Sigmoid colon (tissue), 4 donors: ENCODE results near the gene ATP5MG.

Experiments
- CTCF ChIP-seq, 4 experiments: fragments of 450-650 bp in 3 of 4; fragments of 200-600 bp in 1 of 4; IDR thresholded peaks; one replicate each; pipeline ENCODE4 v1.5.1; 2016 to 2019; ENCODE audit warnings: antibody characterized with exemption in 4 of 4, mild to moderate bottlenecking in 3 of 4, moderate library complexity in 2 of 4
- POLR2A ChIP-seq, 2 donors: fragments of 450-650 bp; IDR thresholded peaks; one replicate each; pipeline ENCODE4 v1.6.1; 2016; ENCODE audit warnings: antibody characterized with exemption in 2 of 2, mild to moderate bottlenecking in 2 of 2, moderate library complexity in 2 of 2
- POLR2AphosphoS5 ChIP-seq, 4 donors: sonication (generic); formaldehyde crosslinking; IDR thresholded peaks; one replicate each; pipeline ENCODE4 v1.6.1; 2017; ENCODE audit warnings: antibody characterized with exemption in 4 of 4

- TF ChIP-seq POLR2AphosphoS5 (IDR thresholded peaks at IDR 0.05) (peak; percentile 62 to 78 (median 72)), CTCF (IDR thresholded peaks at IDR 0.05) (peak in 3 of 4 experiments; percentile 67 to 89 (median 72)), POLR2A (IDR thresholded peaks at IDR 0.05) (no peak)
Measured at GRCh38 chr11:118435893-118436624, 34.7 kb downstream of the ATP5MG start, which contains the start of gene KMT2A.
